ENCODE results near the gene CRAT. TPM values are rescaled to one million over a fixed set of nuclear protein-coding genes. Genes with fewer than 3 reads are reported as not detected.

The CRAT gene
- total RNA-seq, 6 donors from 2014 or later, result 18.5 to 34.3 (median 26.0) TPM

GRCh38 chr9:129108083-129108804 lies 2.3 kb downstream of the CRAT start:
- DNase-seq, result peak in 1 of 2 donors; percentile 33
- no peaks in the 10 kb centered on the region for H3K27me3 ChIP-seq
- peaks cover 0 to 19% (median 12%) of the 10 kb centered on the region in 4 donors for H3K36me3 ChIP-seq
- no peaks in the 10 kb centered on the region for H3K9me3 ChIP-seq
- WGBS, 2 donors, result 89 to 93% methylated on average over 9 to 12 of the region's 13 CpGs
- H3K27ac ChIP-seq, result no peak overlapping the region
- ATAC-seq (ENCODE audit: low FRiP score in 2 of 2), result no peak
- H3K4me1 ChIP-seq, result peaks cover 20 to 30% (median 23%) of the 10 kb centered on the region in 4 donors
- no peak for TF ChIP-seq POLR2A (IDR thresholded peaks at IDR 0.05)
- TF ChIP-seq EP300 (IDR thresholded peaks at IDR 0.05), result no peak
- TF ChIP-seq, protein P1, sequence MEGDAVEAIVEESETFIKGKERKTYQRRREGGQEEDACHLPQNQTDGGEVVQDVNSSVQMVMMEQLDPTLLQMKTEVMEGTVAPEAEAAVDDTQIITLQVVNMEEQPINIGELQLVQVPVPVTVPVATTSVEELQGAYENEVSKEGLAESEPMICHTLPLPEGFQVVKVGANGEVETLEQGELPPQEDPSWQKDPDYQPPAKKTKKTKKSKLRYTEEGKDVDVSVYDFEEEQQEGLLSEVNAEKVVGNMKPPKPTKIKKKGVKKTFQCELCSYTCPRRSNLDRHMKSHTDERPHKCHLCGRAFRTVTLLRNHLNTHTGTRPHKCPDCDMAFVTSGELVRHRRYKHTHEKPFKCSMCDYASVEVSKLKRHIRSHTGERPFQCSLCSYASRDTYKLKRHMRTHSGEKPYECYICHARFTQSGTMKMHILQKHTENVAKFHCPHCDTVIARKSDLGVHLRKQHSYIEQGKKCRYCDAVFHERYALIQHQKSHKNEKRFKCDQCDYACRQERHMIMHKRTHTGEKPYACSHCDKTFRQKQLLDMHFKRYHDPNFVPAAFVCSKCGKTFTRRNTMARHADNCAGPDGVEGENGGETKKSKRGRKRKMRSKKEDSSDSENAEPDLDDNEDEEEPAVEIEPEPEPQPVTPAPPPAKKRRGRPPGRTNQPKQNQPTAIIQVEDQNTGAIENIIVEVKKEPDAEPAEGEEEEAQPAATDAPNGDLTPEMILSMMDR (IDR thresholded peaks at IDR 0.05), result no peak
- no peak for TF ChIP-seq POLR2AphosphoS5 (IDR thresholded peaks at IDR 0.05)
- no peak overlapping the region for H3K4me3 ChIP-seq

DNA sequence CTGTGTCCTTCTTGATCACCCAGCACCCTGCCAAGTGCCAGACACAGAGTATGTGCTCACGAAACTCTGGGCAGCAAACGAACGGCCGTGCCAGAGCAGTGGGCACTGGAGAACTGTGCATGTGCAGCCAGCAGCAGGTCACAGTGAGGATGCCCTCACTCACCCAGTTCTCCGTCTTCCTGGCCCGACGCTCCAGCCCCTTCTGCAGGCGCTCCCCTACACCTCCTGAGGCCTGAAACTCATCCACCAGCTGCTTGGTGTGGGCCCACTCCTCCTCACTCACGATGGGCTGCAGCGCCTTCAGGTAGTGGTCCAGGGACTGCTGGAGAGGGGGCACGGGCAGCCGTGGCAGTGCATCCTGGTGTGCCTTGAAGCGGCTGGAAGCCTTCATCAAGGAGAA lies 2.9 kb downstream of the CRAT start:
- Histone ChIP-seq H3K27me3 (no peaks in the 10 kb centered on the region), H3K9me3 (no peaks in the 10 kb centered on the region), H3K4me3 (no peak overlapping the region), H3K4me1 (peaks cover 19 to 24% (median 20%) of the 10 kb centered on the region in 4 donors), H3K27ac (no peak overlapping the region), H3K36me3 (peaks cover 0 to 19% (median 12%) of the 10 kb centered on the region in 4 donors)
- WGBS, 2 donors, result 95 to 96% methylated on average over 13 of the region's 13 CpGs
- ATAC-seq (ENCODE audit: low FRiP score in 2 of 2) (no peak), DNase-seq (peak in 1 of 2 donors; percentile 46)
- no peak for TF ChIP-seq POLR2AphosphoS5 (IDR thresholded peaks at IDR 0.05)
- no peak for TF ChIP-seq POLR2A (IDR thresholded peaks at IDR 0.05)
- TF ChIP-seq EP300 (IDR thresholded peaks at IDR 0.05), result no peak
- TF ChIP-seq, protein P1 (IDR thresholded peaks at IDR 0.05), result no peak

DNA sequence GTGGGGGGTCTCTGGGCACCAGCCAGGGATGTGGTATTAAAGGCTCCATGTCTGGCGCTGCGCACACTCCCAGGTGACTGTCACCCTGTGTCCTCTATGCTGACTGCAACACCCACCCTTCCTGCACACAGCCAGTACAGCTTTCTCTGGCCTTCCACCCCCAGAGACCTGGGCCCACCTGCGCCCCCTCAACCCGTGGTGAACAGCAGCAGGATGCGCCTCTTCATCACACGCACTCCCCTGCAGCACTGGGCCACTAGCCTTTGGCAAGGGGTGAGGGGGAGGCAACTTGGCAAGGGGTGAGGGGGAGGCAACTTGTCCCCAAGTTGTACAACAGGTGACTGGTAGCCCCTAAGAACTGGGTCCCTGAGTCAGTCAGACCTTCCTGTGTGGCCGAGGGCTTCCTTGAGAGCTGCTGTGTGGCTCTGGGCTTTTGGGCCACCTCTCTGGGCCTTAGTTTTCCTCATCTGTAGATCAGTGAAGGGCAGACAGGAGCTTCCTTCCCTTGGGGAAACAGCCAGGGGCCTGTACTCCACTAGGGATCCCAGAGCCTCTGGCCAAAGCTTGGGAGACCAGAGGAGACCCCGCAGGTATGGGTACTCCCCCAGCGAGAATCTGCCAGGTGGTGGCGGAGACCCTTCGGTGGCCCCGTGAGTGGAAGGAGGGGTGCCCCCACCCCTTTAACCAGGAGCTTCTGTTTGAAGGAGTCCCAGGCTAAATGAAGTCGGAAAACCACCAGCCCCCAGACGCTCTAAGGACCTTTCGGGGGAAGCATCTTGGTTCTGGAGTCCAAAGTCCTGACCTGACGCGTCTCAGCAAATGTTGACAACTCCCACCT lies 4.5 kb downstream of the CRAT start:
- Histone ChIP-seq H3K36me3 (peaks cover 0 to 27% (median 12%) of the 10 kb centered on the region in 4 donors), H3K4me3 (no peak overlapping the region), H3K27ac (no peak overlapping the region), H3K4me1 (peaks cover 11 to 14% (median 12%) of the 10 kb centered on the region in 4 donors), H3K9me3 (no peaks in the 10 kb centered on the region), H3K27me3 (no peaks in the 10 kb centered on the region)
- 87 to 95% methylated on average over 7 to 17 of the region's 17 CpGs for WGBS, 2 donors
- DNase-seq, result no peak
- no peak for ATAC-seq (ENCODE audit: low FRiP score in 2 of 2)
- TF ChIP-seq POLR2A (IDR thresholded peaks at IDR 0.05) (no peak), POLR2AphosphoS5 (IDR thresholded peaks at IDR 0.05) (no peak), EP300 (IDR thresholded peaks at IDR 0.05) (no peak)
- TF ChIP-seq, protein P1 (IDR thresholded peaks at IDR 0.05), result no peak

DNA sequence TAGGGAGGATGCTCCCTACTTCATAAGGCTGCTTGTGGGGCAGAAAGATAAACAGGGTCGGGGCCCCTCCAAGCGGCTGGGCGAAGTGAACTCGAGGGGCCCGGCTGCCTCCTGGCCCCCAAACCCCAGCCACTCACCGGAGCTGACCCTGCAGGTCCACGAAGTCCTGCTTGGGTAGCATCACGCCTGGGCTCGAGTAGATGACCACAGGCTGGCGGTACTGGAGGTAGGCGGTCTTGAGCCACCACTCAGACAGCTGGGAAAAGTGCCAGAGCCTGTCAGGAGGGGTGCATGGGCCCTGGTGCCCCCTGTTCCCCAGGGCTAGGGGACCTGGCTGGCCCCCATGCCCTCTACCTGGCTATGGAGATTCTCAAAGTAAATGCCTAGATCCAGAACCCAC lies 6.5 kb downstream of the CRAT start:
- Histone ChIP-seq H3K4me3 (no peak overlapping the region), H3K27ac (no peak overlapping the region), H3K27me3 (no peaks in the 10 kb centered on the region), H3K36me3 (peaks cover 0 to 27% (median 12%) of the 10 kb centered on the region in 4 donors), H3K4me1 (peaks cover 0 to 1% (median under 1%) of the 10 kb centered on the region in 4 donors), H3K9me3 (no peaks in the 10 kb centered on the region)
- WGBS, 2 donors, result 83 to 91% methylated on average over 8 to 11 of the region's 11 CpGs
- no peak for ATAC-seq (ENCODE audit: low FRiP score in 2 of 2)
- TF ChIP-seq EP300 (IDR thresholded peaks at IDR 0.05) (no peak), POLR2A (IDR thresholded peaks at IDR 0.05) (no peak), POLR2AphosphoS5 (IDR thresholded peaks at IDR 0.05) (no peak)
- TF ChIP-seq, protein P1 (IDR thresholded peaks at IDR 0.05), result no peak
- DNase-seq, result no peak
